Measurements from ENCODE around the gene DNASE2B.

The DNASE2B gene

GRCh38 chr1:84374991-84375696, 23.1 kb upstream of the DNASE2B start:
- DNase-seq (ENCODE audit: low read depth in 2 of 2): no peak

DNA sequence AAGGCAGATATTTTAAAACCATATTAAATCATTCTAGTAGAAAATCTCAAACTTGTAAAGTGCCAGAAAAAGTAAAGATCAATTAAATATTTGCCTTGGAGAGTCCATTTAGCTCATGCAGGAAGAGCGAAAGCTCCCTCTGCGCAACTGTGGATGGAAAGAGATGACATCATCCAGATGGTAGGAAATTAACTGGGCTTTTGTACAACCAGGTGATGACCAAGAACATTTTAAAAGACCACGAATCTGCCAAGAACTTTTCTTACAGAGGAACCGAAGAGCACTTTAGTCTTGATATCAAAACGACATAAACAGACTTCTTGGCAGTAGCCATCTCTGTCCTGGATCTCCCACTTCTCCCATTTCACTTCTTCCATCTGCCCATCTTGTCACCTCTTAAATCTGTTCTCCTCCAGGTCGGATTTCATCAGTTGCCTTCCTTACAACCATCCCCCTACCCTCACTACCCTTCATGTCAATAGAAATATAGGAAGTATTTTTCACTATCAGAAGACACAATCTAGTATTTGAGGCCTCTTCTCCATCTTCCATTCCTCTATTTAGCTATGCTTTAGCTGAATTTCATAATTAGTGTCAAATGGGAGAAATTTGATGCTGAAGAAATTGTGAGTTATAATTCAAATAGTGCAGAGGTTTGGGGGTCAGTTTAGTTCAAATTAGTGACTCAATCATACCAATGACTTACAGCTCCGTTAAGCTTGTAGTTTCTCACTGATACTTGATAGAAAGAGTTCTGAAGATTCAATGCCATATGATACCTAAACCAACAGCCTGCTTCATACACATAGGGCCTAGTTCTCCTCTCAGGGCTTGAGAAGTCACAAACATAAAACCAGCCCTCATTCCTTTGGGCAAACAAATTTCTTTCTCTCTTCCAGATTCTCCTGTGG, 22.0 kb upstream of the DNASE2B start:
- DNase-seq (ENCODE audit: low read depth in 2 of 2): no peak

DNA sequence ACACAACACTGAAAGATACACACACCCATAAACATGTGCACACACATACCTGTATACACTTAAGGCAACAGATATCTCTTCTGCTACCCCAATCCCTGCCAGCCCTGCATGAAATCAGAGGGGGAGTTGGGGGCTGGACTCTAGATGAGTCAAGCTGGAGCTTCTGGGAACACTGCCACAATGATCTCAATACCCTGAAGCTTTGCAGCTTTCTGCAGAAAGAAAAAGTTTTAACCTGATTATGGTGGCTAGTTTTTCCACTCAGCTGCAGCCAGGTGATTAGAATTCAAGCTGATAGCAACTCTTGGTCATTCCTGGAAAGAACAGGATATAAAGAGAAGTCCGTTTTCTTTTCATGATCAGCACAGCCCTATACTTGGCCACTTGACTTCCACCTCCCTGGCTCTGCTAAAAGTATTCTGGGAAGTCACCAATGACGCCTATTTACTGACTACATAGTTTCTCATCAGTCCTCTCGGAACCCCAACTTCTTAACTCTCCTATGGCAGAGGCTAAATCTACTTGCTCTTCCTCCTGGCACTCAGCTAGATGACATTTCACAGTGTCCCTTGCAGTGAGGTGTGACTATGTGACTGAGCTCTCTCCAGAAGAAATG, 20.7 kb upstream of the DNASE2B start:
- DNase-seq (ENCODE audit: low read depth in 2 of 2): no peak

GRCh38 chr1:84379138-84379916, 19.0 kb upstream of the DNASE2B start:
- DNase-seq (ENCODE audit: low read depth in 2 of 2): no peak

GRCh38 chr1:84379917-84380180, 18.4 kb upstream of the DNASE2B start:
- no peak for DNase-seq (ENCODE audit: low read depth in 2 of 2)

DNA sequence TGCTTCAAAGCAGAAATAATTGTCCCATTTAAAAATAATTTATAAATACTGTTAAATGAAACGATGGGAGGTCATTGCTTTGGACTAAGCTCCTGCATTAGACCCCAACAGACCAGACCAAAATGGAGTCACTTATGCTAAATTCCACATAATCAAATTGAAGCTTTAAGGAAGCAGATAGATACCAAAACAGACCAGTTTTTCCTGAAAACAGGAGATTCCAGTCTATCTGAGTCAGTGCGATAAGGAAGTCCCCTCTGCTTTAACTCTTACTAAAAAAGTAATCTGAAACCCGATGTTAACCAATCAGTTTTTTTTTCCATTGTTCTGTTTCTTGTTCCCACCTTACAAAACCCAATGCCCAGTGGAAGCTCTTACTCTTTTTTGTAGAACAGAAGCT, 16.2 kb upstream of the DNASE2B start:
- no peak for DNase-seq (ENCODE audit: low read depth in 2 of 2)

- no peak for DNase-seq (ENCODE audit: low read depth in 2 of 2)
Measured at GRCh38 chr1:84385347-84385746, 12.9 kb upstream of the DNASE2B start.

DNA sequence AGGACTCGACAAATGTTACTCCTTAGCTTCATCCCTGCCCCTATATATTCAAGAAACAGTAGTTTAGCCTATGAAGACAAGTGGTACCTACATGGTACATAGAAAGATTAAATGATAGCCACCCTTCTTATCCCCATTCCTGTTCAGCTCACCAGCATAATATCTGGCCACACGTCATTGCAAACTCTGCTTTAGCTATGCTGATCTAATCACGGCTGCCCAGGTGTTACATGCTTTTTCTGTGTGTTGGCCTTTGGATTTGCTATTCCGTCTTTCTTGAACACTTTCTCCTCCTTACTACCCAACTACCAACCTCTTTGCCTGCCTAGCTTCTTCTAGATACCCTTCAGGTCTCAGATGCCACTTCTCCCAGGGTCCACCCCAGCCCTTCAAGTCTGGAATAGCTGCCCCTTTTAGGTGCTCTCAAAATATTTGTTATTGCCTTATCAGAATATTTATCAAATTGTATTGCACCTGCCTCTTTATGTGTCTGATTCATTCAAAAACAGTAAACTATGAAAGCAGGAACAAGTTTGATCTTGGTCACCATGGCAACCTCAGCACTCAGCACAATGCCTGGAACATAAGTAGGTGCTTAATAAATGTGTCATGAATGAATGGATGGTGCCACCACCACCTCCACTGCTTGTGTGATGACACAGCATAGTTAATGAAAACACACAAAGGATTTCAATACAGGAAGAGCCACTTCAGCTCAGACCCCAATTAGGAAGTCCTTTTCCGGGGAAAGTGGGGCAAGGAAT, 11.4 kb upstream of the DNASE2B start:
- no peak for DNase-seq (ENCODE audit: low read depth in 2 of 2)

- DNase-seq (ENCODE audit: low read depth in 2 of 2): no peak
Measured at GRCh38 chr1:84387480-84388163, 10.7 kb upstream of the DNASE2B start.

DNA sequence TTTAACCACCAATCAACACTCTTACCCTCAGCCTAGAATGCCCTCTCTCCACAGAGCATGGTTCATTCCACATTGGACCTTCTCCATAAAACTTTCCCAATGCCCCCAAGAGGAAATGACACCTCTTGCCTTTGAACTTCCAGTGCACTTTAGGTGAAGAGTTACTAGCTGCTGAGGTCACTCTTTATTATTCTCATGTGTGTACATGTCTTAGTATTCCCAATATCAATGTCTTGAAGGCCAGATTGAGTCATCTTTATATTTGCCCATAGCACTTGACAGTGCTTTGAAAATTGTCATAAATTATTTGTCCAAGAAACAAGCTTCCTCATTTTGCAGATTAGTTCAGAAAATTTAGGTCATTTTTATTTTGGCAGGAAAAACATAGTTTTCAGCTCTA, 8.1 kb upstream of the DNASE2B start:
- DNase-seq (ENCODE audit: low read depth in 2 of 2): no peak

GRCh38 chr1:84401156-84401555, 2.9 kb downstream of the DNASE2B start:
- no peak for DNase-seq (ENCODE audit: low read depth in 2 of 2)

- no peak for DNase-seq (ENCODE audit: low read depth in 2 of 2)
Measured at GRCh38 chr1:84402060-84402459, 3.8 kb downstream of the DNASE2B start.

GRCh38 chr1:84402501-84402900, 4.2 kb downstream of the DNASE2B start:
- DNase-seq (ENCODE audit: low read depth in 2 of 2): no peak

DNA sequence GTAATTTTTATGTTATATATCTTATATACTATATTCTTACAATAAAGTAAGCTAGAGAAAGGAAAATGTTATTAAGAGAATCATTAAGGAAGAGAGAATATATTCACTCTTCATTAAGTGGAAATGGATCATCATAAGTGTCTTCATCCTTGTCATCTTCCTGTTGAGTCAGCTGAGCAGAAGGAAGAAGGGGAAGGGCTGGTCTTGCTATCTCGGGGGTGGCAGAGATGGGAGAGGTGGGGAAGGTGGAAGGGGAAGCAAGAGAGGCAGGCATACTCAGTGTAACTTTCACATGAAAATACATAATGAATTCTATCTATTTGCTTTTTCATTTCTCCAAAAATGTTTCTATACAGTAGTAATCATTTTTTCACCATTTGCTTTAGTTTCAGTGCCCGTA, 5.1 kb downstream of the DNASE2B start:
- DNase-seq (ENCODE audit: low read depth in 2 of 2): no peak

DNA sequence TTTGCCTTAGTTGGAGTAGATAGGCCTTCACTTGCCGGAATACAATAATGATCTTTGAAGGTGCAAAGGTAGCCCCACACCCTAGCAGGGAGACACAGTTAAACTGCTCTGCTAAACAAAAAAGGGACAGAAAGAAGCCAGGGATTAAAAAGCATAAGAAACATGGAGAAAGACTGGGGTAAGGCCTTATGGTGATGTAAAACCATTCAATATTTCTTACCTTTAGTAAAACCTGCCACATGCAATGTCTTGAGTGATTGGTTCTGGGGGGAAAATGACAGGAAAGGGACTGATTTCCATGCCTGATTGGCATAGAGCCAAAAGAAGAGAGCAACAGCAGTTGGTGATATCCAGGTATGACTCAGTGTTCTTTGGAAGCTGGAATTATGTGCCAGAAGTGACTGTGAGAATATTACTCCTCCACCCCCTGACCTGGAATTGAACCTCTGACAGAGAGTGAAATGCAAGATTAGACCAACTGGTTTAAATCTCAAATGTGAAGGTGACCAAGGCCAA, 8.1 kb downstream of the DNASE2B start:
- DNase-seq (ENCODE audit: low read depth in 2 of 2): no peak

- no peak for DNase-seq (ENCODE audit: low read depth in 2 of 2)
Measured at GRCh38 chr1:84407524-84407923, 9.2 kb downstream of the DNASE2B start.

- DNase-seq (ENCODE audit: low read depth in 2 of 2): no peak
Measured at GRCh38 chr1:84407958-84408422, 9.7 kb downstream of the DNASE2B start.

- DNase-seq (ENCODE audit: low read depth in 2 of 2): no peak
Measured at GRCh38 chr1:84409888-84410287, 11.6 kb downstream of the DNASE2B start.

- DNase-seq (ENCODE audit: low read depth in 2 of 2): no peak
Measured at GRCh38 chr1:84410328-84411095, 12.2 kb downstream of the DNASE2B start.
